ENCODE data around the gene ZNF865.

- TF ChIP-seq YY1 (IDR thresholded peaks at IDR 0.05; ENCODE audit: insufficient read depth, insufficient read length) (no peak), ZNF274 (IDR thresholded peaks at IDR 0.05; ENCODE audit: low read depth, low read length) (no peak), SUZ12 (IDR thresholded peaks at IDR 0.05; ENCODE audit: extremely low read depth, insufficient read depth, insufficient read length) (no peak)
Measured at GRCh38 chr19:55615543-55616394, 10.3 kb downstream of the ZNF865 start.

All from NT2/D1 (cell line).